Right renal pelvis (tissue), 4 donors: ENCODE measurements around the gene AP4B1. TPM values are rescaled to one million over a fixed set of nuclear protein-coding genes. Genes with fewer than 3 reads are reported as not detected.

ENCODE experiments used
- DNase-seq, 4 donors: peaks; one replicate each; pipeline ENCODE4 v3.0.0-alpha.2; 2013; ENCODE audit warnings: low read depth in 4 of 4, low spot score in 3 of 4, missing footprints in 1 of 4
- polyA plus RNA-seq, 4 donors: library from polyadenylated mRNA; unstranded; fragments of 120-200 nt; gene quantifications; one replicate each; pipeline ENCODE4 v1.2.1, GENCODE V29; 2013; ENCODE audit not compliant: insufficient read length in 4 of 4

The AP4B1 gene
- polyA plus RNA-seq, 4 donors: 24.0 to 33.0 (median 26.0) TPM

DNA sequence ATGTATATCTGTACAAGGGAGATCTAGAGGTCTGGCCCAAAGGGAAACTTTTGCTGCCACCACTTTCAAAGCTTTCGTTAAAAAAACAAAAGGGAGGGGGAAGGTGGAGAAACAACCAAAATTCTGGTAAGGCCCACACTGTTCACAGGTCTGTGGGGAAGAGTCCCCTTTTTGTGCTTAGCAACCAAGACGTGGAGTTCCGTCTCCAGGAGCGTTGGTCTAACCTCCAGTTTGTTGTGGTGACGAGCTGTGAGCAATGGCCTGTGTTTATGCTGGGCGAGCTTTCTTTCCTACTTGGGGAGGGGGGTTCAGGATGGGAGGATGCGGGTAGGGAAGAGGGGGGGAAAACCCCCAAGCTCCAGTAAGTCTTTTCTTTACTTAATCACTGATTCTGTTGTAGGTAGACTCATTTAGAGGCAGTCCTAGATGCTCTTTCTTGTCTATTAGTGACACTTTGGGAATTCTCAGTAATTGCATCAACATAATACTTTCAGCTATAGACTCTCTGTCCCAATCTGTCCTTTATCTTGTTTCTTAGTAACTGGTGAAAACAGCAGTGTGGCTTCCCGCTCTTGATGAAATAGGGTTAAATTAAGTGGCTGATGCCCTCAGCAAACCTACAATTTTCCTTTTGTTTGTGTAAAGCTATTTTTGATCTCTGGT lies 26.0 kb upstream of the AP4B1 start:
- no peak for DNase-seq

GRCh38 chr1:113929750-113930498 lies 25.3 kb upstream of the AP4B1 start:
- peak in 1 of 4 donors; percentile 48 for DNase-seq

- peak; percentile 87 to 93 (median 88) for DNase-seq
These were observed 24.5 kb upstream of the AP4B1 start, which contains the start of gene HIPK1 for GRCh38 chr1:113928941-113929749. Gene HIPK1, plus strand, starts transcription at chr1:113929324.

DNA sequence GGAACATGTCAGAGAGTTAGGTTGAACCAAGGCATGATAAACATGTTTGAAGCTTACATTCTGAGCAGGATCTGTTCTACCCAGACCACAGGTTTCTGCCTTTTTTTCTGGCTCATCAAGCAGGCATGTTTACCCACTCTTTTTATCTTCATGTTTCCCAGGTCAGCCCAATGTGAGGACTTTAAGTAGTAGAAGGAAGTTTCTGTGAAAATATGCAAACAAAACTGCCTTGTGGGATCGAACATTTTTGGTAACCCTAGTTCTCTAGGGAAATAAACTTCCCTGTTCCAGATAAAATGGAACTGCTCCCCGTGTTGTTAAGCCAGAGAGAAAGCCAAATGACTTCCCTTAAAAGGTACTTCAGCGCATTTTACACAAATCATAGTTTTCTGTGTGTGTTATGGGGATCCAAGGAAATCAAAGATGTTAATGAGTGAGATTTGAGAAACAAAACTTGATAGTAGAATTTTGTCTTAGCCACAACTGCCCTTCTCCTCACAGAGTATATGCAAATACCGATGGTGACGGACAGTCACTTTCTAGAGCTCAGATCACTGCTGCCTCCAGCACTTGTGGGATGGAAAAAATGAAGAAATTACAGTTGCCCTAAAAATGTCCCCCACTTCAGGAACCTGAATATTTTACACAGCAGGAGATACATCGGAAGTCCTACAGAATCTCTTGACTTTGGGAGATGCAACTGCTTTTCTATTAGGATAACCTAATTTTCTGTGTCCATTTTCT lies 23.8 kb upstream of the AP4B1 start:
- DNase-seq: no peak

GRCh38 chr1:113924473-113924872 lies 19.9 kb upstream of the AP4B1 start:
- DNase-seq: no peak

- DNase-seq: no peak
These were observed 18.4 kb upstream of the AP4B1 start for GRCh38 chr1:113922957-113923356.

- no peak for DNase-seq
These were observed 13.6 kb upstream of the AP4B1 start for GRCh38 chr1:113918243-113918642.

- no peak for DNase-seq
These were observed 12.9 kb upstream of the AP4B1 start for GRCh38 chr1:113917400-113918082.

DNA sequence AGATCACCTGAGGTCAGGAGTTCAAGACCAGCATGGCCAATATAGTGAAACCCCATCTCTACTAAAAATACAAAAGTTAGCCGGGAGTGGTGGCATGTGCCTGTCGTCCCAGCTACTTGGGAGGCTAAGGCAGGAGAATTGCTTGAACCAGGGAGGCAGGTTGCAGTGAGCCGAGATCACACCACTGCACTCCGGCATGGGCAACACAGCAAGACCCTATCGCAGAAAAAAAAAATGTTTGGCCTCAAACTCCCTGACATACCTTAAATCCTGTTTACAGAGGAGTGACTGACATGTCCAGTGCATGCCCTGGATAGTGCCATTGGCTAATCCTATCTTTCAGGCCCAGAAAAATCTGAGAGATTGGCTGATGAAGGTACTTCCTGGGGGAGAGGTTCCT lies 12.4 kb upstream of the AP4B1 start:
- DNase-seq: no peak

DNA sequence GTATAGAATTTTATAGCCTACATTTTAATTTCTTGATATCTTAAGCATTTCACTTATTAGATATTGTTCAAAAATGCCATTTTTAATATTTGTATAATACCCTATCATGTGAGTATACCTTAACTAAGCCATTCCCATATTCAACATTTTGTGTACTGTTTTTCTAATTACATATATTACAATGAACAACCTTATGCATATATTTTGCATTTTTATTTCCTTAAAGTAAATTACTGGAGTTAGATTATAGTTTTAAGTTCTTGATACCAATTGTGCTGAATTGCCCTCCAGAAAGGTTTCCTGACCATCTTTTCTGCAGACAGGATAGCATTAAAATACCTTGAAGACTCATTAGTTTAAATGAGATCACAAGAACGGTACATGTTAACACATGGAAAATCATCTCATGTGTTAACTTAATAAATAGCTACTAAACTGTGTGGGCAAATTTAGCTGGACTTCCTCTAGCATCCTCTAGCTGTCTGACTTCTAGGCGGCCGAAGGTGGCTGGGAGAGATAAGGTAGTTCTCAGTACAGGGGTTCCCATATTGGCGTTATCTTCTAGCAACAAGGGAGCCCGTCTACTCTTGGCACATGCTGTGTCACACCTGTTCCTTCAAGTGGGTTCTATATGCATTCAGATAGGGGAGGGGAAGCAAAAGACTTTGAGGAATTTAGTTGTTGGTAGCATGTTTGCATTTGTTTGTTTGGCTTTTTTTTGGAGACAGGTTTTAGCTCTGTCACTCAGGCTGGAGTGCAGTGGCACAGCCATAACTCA lies 9.5 kb upstream of the AP4B1 start:
- no peak for DNase-seq

GRCh38 chr1:113913312-113913668 lies 8.7 kb upstream of the AP4B1 start:
- DNase-seq: no peak

DNA sequence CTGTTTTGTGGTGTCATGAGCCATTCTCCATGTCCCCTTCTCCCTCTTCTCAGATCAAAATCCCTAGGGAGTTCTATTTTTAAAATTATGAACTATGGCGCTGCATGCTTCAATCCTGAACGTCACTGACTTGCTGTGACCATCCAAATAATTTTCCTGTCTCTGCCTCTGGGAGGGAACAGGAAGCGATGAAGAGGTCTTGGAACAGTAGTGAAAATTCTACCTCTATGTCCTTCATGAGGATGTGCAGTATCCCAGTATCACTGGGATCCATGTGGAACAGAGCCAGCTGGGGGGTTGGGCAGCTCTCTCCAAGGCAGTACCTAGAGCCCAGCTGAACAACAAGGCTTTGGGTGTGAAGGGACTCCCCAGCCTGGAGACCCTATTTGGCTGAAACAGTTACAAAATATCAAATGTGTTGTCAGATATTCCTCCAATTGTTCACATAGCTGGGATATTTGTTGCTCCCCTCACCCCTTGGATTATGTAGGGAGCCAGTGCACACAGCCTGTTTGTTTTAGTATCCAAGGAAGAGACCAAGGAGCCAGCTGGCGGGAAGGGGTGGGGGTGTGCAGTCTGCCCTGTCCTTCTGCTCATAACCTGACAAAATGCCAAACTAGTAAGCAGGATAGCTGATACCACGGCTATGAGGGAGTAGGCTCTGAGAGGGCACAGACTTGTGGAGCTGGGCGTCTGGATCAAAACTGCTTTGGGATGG lies 8.2 kb upstream of the AP4B1 start:
- DNase-seq: no peak

- DNase-seq: peak in 1 of 4 donors; percentile 25
These were observed 849 bp upstream of the AP4B1 start for GRCh38 chr1:113905435-113905861.

DNA sequence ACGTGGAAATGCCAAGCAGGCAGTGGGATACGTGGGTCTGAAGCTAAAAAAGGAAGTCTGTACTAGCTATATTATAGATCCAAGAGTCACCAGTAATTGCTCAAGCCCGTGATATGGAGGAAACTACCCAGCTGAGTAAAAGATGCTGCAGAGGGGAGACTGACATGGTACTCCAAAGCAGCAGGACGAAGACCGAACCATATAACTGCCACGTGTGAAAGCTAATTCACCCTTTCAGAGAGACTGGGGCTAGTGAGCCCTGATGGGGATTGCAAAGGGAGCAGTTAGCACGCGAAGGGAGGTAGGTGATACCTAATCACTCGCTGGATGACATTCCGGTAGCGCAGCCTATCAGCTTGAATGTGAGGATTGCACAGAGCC lies 316 bp downstream of the AP4B1 start:
- DNase-seq: no peak

DNA sequence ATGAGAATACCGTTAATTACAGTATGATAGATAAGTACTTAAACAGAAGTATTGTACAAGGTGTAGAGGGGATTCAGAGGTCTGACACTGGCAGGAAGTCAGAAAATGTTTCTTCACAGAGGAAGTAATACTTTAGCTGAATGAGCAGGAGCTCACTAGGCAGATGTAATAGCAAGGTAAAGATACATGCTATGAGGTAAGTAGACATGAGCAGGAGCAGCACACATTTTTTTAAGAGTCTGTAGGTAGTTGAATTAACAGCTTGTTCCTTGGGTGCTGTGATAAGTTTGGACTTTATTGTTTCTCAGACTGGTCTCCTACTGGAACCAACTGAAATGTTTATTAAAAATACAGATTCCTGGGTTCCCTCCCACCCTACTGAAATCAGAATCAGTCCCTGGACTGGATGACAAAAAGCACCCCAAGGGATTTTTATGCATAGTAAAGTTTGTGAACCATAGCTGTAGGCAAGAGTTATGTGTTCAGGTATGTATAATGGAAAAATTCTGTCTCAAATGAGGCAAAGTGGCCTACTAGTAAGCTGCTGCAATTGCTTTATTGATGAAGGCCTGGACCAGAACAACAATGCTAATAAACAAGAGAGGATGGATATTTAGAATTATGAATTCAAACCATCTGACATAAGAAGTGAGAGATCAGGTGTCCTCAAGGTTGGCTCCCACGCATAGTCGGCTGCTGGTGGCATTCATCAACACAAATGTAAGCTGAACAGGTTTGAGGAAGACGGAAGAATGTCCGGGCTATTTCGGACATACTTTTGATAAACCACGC lies 902 bp downstream of the AP4B1 start:
- no peak for DNase-seq

GRCh38 chr1:113901191-113901590 lies 3.4 kb downstream of the AP4B1 start:
- DNase-seq: no peak

- DNase-seq: no peak
These were observed 5.5 kb downstream of the AP4B1 start for GRCh38 chr1:113899111-113899510.

GRCh38 chr1:113898241-113898814 lies 6.3 kb downstream of the AP4B1 start:
- no peak for DNase-seq
